HFFc6 (cell line): ENCODE data around the gene AGAP5. TPM values are rescaled to one million over a fixed set of nuclear protein-coding genes. Genes with fewer than 3 reads are reported as not detected.
"Not testable (repeated sequence)": the region's sequence is repeated elsewhere in the genome, so short reads cannot be mapped to it uniquely, and the experiment has no call there.

Experiments
- DNase-seq: peaks from one replicate; pipeline ENCODE4 v3.0.0-alpha.2; 2018
- H3K27ac Mint-ChIP-seq: 2 replicates; pipeline ENCODE4 v1.8.0; 2020; ENCODE audit warnings: mild to moderate bottlenecking, mixed read lengths
- H3K27me3 Mint-ChIP-seq: 2 replicates; pipeline ENCODE4 v1.8.0; 2021; ENCODE audit warnings: mild to moderate bottlenecking, moderate library complexity, mixed read lengths; ENCODE audit not compliant: insufficient read depth
- H3K36me3 Mint-ChIP-seq: 2 replicates; pipeline ENCODE4 v1.8.0; 2021; ENCODE audit warnings: low read depth, mixed read lengths
- H3K4me1 Mint-ChIP-seq: 2 replicates; pipeline ENCODE4 v1.8.0; 2020; ENCODE audit warnings: low read depth, mixed read lengths
- H3K4me3 Mint-ChIP-seq: 2 replicates; pipeline ENCODE4 v1.8.0; 2020; ENCODE audit warnings: mild to moderate bottlenecking, moderate library complexity, mixed read lengths
- H3K9me3 Mint-ChIP-seq: 2 replicates; pipeline ENCODE4 v1.8.0; 2020; ENCODE audit warnings: mild to moderate bottlenecking, mixed read lengths
- CTCF ChIP-seq: fragments of 200-600 bp; sonication (generic); IDR thresholded peaks from 2 replicates; pipeline ENCODE4 v1.5.0; 2021; ENCODE audit warnings: antibody characterized with exemption, mild to moderate bottlenecking
- total RNA-seq, 6 experiments: library from RNA; stranded (reverse); fragmentation: NEBNext Ultra II Directional; extraction: Animal tissue kit (Norgen Biotek cat#: 25700); gene quantifications; 2 replicates in 1 of 6; 3 replicates in 5 of 6; pipeline ENCODE4 v1.2.3, GENCODE V29; 2021

Gene AGAP5
- total RNA-seq, 6 experiments from 2014 or later: 2.2 to 3.7 (median 2.8) TPM

DNA sequence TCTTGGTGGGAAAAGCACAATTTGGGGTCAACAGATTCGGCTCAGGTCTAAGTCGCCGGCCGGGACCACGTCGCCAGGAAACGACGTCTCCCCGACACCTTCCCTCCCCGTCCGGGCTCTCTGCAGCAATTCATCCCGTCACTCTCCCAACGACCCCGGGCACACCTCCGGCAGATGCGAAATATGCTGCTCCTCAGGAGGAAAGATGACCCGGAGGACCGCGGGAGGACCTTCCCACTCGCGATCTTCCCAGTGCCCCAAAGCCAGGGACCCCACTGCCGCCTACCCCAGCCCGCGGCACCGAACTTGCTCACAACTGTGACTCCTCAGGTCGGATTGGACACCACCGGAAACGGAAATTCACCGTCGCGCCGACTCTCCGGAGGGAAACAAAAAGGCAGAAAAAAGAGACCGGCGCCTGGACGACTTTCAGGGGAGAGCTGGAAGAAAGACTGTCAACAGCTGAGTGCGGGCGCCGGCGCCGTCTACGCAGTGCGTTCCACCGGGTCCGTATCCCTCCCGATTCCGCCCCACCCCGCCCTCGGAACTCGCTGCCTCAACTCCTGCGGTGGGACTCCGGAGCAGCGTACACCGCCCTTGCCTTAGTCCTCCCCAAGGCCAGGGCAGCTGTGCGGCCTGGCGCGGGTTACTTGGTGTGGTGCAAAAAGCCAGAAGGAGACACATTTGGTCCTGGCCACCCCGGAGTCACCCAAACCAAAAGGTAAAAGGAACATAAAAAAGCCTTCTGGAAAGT is 32.4 kb upstream of the AGAP5 start:
- H3K4me3 Mint-ChIP-seq: peak overlapping the region; percentile 99

GRCh38 chr10:73729781-73730152 is 31.9 kb upstream of the AGAP5 start:
- not testable (repeated sequence) for H3K4me1 Mint-ChIP-seq, H3K27me3 Mint-ChIP-seq, H3K9me3 Mint-ChIP-seq, H3K36me3 Mint-ChIP-seq
- peak overlapping the region; percentile 98 for H3K27ac Mint-ChIP-seq
- peak; percentile 67 for DNase-seq
- H3K4me3 Mint-ChIP-seq: peak overlapping the region; percentile 99

More for the DNA sequence above, 32.4 kb upstream of the AGAP5 start:
- Mint-ChIP-seq H3K4me1 (0 out of 2 replicates have a peak, but pooled peaks cover 4% of the 10 kb centered on the region), H3K27ac (peak overlapping the region; percentile 98), H3K9me3 (no peaks in the 10 kb centered on the region), H3K36me3 (peaks cover 9% of the 10 kb centered on the region), H3K27me3 (peaks cover 2% of the 10 kb centered on the region)
- TF ChIP-seq CTCF: no peak
- DNase-seq: peak; percentile 91

DNA sequence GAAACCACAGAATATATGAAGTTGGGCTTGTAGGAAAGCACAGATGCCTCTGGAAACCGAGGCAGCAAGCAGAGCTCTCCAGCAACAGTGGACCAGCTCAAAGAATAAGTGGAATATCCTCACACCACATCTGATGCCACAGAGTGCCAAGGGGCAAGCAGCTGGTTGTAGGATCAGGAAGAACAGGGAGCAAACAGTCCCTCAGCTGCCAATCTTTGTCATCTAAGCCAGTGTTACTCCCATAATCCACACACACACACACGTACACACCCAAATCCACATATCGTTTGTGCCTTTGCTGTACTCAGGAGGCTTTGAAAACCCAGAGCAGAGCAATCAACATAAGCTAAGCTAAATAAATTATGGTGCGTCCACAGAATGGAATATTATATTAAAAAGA is 25.6 kb upstream of the AGAP5 start:
- Mint-ChIP-seq H3K27me3 (no peaks in the 10 kb centered on the region; the same call in 1 of the 2 replicates), H3K27ac (no peak overlapping the region), H3K36me3 (peaks cover 26% of the 10 kb centered on the region), H3K4me3 (no peak overlapping the region), H3K9me3 (no peaks in the 10 kb centered on the region), H3K4me1 (peaks cover 8% of the 10 kb centered on the region)
- no peak for TF ChIP-seq CTCF
- DNase-seq: no peak

- not testable (repeated sequence) for H3K27me3 Mint-ChIP-seq, H3K4me3 Mint-ChIP-seq, H3K9me3 Mint-ChIP-seq, H3K27ac Mint-ChIP-seq, DNase-seq, H3K4me1 Mint-ChIP-seq
- peaks cover 22% of the 10 kb centered on the region for H3K36me3 Mint-ChIP-seq
These were observed 22.7 kb upstream of the AGAP5 start for GRCh38 chr10:73720561-73720960.

DNA sequence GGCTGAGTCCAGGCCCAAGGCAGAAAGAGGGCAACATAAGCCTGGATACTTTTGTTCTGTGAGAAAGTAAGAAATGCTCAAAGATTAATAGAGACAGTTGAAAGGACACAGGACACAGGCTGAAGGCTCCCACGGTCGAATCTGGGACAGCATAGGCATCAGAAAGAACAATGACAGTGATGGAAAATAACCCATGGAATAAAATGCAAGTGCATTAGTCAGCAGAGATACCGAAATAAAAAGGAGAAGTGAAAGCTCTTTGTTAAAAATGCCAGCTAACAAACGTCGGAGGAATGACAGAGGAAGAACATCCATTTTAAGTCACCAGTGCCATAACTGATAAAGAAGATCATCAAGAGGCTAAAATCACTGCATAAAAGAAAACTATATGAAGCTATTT is 19.6 kb upstream of the AGAP5 start:
- Mint-ChIP-seq H3K27ac (no peak overlapping the region), H3K4me1 (peaks cover 8% of the 10 kb centered on the region), H3K9me3 (no peaks in the 10 kb centered on the region), H3K4me3 (no peak overlapping the region), H3K27me3 (no peaks in the 10 kb centered on the region), H3K36me3 (peaks cover 22% of the 10 kb centered on the region)
- no peak for TF ChIP-seq CTCF
- DNase-seq: no peak

DNA sequence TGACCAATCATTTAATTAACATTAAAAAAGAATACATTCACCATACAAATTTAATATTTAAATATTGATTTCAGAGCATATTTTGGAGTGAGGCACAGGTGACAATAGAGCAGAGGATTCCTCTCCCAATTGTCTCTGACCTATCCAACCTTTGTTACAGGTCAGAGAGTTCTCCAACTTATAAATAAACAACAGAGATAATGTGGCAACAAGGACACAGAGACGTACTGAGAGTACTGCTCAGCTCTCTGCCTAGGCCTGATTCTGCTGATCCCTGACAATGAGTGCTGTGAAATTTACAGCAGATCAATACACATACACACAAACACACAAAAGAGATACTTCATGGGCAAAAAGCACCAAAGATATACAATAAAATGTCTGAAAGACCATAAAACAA is 18.3 kb upstream of the AGAP5 start:
- Mint-ChIP-seq H3K4me3 (no peak overlapping the region), H3K4me1 (peaks cover 8% of the 10 kb centered on the region), H3K9me3 (no peaks in the 10 kb centered on the region), H3K36me3 (peaks cover 22% of the 10 kb centered on the region), H3K27ac (no peak overlapping the region), H3K27me3 (no peaks in the 10 kb centered on the region)
- DNase-seq: no peak
- TF ChIP-seq CTCF: no peak

DNA sequence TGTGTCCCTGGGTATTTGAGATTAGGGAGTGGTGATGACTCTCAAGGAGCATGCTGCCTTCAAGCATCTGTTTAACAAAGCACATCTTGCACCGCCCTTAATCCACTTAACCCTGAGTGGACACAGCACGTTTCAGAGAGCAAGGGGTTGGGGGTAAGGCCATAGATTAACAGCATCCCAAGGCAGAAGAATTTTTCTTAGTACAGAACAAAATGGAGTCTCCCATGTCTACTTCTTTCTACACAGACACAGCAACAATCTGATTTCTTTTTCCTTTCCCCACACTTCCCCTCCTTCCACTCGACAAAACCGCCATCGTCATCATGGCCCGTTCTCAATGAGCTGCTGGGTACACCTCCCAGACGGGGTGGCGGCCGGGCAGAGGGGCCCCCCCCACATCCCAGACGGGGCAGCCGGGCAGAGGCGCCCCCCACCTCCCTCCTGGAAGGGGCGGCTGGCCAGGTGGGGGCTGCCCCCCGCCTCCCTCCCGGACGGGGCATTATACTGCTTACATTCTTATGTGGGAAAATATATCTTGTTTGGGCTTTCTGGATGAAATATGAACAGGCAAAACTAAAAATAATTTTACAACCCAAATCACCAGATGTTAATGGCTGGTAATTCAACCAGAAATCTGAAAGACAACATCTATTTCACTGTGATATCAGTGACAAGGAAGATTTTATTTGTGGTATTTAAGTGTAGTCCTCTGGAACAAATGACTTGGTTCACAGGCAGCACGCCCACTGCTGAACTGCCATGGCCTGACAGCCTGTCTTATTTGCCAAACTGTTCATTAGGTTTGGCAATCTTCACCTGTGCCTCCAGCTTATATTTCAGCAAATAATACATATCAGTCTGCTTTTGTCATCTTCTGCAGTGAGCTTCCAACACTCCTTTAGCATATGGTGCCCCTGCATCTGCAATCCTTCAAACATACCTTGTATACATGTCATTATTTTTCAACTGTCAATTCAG is 17.6 kb upstream of the AGAP5 start:
- not testable (repeated sequence) for DNase-seq, H3K9me3 Mint-ChIP-seq, H3K4me1 Mint-ChIP-seq, H3K4me3 Mint-ChIP-seq, H3K27ac Mint-ChIP-seq, H3K27me3 Mint-ChIP-seq
- peaks cover 18% of the 10 kb centered on the region for H3K36me3 Mint-ChIP-seq

DNA sequence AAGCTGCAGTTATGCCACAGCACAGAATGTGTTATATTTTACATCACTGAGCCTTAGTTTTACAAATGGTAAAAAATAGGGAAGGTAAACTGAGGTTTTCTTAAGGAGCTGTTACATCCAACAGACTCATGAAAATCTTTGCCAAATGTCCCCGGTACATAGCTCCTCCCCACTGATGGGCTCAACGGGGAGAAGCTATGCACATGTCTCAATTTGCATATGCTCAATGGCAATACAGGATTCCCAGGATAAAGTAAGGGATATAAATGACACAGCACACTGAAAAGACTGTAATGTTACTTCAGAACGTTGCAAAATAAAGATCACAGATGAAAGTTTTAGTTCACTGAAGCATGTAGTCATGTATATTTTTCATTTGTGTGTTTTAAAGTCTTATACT is 16.6 kb upstream of the AGAP5 start:
- not testable (repeated sequence) for H3K4me3 Mint-ChIP-seq, DNase-seq, H3K4me1 Mint-ChIP-seq, H3K27me3 Mint-ChIP-seq, H3K9me3 Mint-ChIP-seq, H3K27ac Mint-ChIP-seq
- H3K36me3 Mint-ChIP-seq: peaks cover 11% of the 10 kb centered on the region; the same call in 1 of the 2 replicates

- H3K4me1 Mint-ChIP-seq, H3K27me3 Mint-ChIP-seq, H3K9me3 Mint-ChIP-seq, DNase-seq, H3K27ac Mint-ChIP-seq, H3K36me3 Mint-ChIP-seq, H3K4me3 Mint-ChIP-seq: not testable (repeated sequence)
These were observed 16.0 kb upstream of the AGAP5 start for GRCh38 chr10:73713912-73714311.
